ENCODE data around the gene ANG. TPM values are rescaled to one million over a fixed set of nuclear protein-coding genes. Genes with fewer than 3 reads are reported as not detected.

Gene ANG
- total RNA-seq, 1 donor from 2014 or later, result 4.0 TPM

- H3K36me3 Mint-ChIP-seq (ENCODE audit: low read depth, unreplicated experiment), result no peaks in the 10 kb centered on the region
- no peak for FAIRE-seq
Observed at GRCh38 chr14:20742132-20742531, 53.6 kb downstream of the ANG start.

GRCh38 chr14:20743556-20743955 lies 55.0 kb downstream of the ANG start:
- TF ChIP-seq CTCF (IDR thresholded peaks at IDR 0.05; ENCODE audit: insufficient read depth, low read depth, low read length) (no peak), EZH2 (IDR thresholded peaks at IDR 0.05; ENCODE audit: insufficient read depth, low read length) (no peak)
- FAIRE-seq, result no peak
- H3K4me3 Mint-ChIP-seq (ENCODE audit: unreplicated experiment), result no peak overlapping the region

More at GRCh38 chr14:20742132-20742531, 53.6 kb downstream of the ANG start:
- no peak for DNase-seq (ENCODE audit: low read depth)
- Histone ChIP-seq H3K4me3 (ENCODE audit: insufficient read depth, low read depth, low read length) (no peak overlapping the region), H3K9me3 (ENCODE audit: insufficient read depth, low read depth, low read length) (peaks cover 3% of the 10 kb centered on the region), H3K36me3 (ENCODE audit: insufficient read depth, low read length) (no peaks in the 10 kb centered on the region), H3K4me2 (ENCODE audit: low read length) (no peak overlapping the region), H3K27ac (ENCODE audit: low read depth, low read length) (no peak overlapping the region), H3K4me1 (ENCODE audit: insufficient read depth, low read length) (no peaks in the 10 kb centered on the region), H3K79me2 (ENCODE audit: insufficient read depth, low read length) (no peaks in the 10 kb centered on the region), H3K9ac (ENCODE audit: low read length) (no peak overlapping the region), H3K27me3 (ENCODE audit: insufficient read depth, low read length) (no peaks in the 10 kb centered on the region), H2AFZ (ENCODE audit: low read depth, low read length) (no peak overlapping the region), H4K20me1 (ENCODE audit: insufficient read depth, low read length) (no peaks in the 10 kb centered on the region)
- H3K27me3 Mint-ChIP-seq (ENCODE audit: low read depth, unreplicated experiment), result no peaks in the 10 kb centered on the region
- no peaks in the 10 kb centered on the region for H3K9me3 Mint-ChIP-seq (ENCODE audit: unreplicated experiment)
- H3K27ac Mint-ChIP-seq (ENCODE audit: unreplicated experiment), result no peak overlapping the region
- TF ChIP-seq EZH2 (IDR thresholded peaks at IDR 0.05; ENCODE audit: insufficient read depth, low read length) (no peak), CTCF (IDR thresholded peaks at IDR 0.05; ENCODE audit: insufficient read depth, low read depth, low read length) (no peak)
- H3K4me1 Mint-ChIP-seq (ENCODE audit: low read depth, unreplicated experiment), result peaks cover 7% of the 10 kb centered on the region
- no peak overlapping the region for H3K4me3 Mint-ChIP-seq (ENCODE audit: unreplicated experiment)

More at GRCh38 chr14:20743556-20743955, 55.0 kb downstream of the ANG start:
- H3K27me3 ChIP-seq (ENCODE audit: insufficient read depth, low read length), result no peaks in the 10 kb centered on the region
- no peaks in the 10 kb centered on the region for H4K20me1 ChIP-seq (ENCODE audit: insufficient read depth, low read length)
- H3K4me2 ChIP-seq (ENCODE audit: low read length), result no peak overlapping the region
- H3K4me3 ChIP-seq (ENCODE audit: insufficient read depth, low read depth, low read length), result no peak overlapping the region
- H3K27ac ChIP-seq (ENCODE audit: low read depth, low read length), result no peak overlapping the region
- Mint-ChIP-seq H3K9me3 (ENCODE audit: unreplicated experiment) (no peaks in the 10 kb centered on the region), H3K4me1 (ENCODE audit: low read depth, unreplicated experiment) (peaks cover 7% of the 10 kb centered on the region), H3K36me3 (ENCODE audit: low read depth, unreplicated experiment) (no peaks in the 10 kb centered on the region), H3K27ac (ENCODE audit: unreplicated experiment) (no peak overlapping the region), H3K27me3 (ENCODE audit: low read depth, unreplicated experiment) (no peaks in the 10 kb centered on the region)
- peaks cover 3% of the 10 kb centered on the region for H3K9me3 ChIP-seq (ENCODE audit: insufficient read depth, low read depth, low read length)
- DNase-seq (ENCODE audit: low read depth), result no peak
- H3K9ac ChIP-seq (ENCODE audit: low read length), result no peak overlapping the region
- no peaks in the 10 kb centered on the region for H3K79me2 ChIP-seq (ENCODE audit: insufficient read depth, low read length)
- no peaks in the 10 kb centered on the region for H3K36me3 ChIP-seq (ENCODE audit: insufficient read depth, low read length)
- no peaks in the 10 kb centered on the region for H3K4me1 ChIP-seq (ENCODE audit: insufficient read depth, low read length)
- H2AFZ ChIP-seq (ENCODE audit: low read depth, low read length), result no peak overlapping the region

Other genes with a start within 250 kb of the ANG start
- gene OSGEP, start 234.0 kb upstream of the ANG start, total RNA-seq, result 18.3 and 23.0 TPM in 2 replicates
- gene APEX1, start 233.5 kb upstream of the ANG start, total RNA-seq, result 142 and 148 TPM in 2 replicates
- gene PIP4P1, start 227.3 kb upstream of the ANG start, total RNA-seq, result 19.5 and 19.8 TPM in 2 replicates
- 45.5 and 56.8 TPM in 2 replicates for gene PNP, start 219.4 kb upstream of the ANG start, total RNA-seq
- 0.34 and 0.43 TPM in 2 replicates for gene RNASE10, start 183.2 kb upstream of the ANG start, total RNA-seq
- gene RNASE9, start 127.7 kb upstream of the ANG start, total RNA-seq, result not detected in 2 replicates
- not detected in 2 replicates for gene RNASE11, start 100.8 kb upstream of the ANG start, total RNA-seq
- not detected in 2 replicates for gene RNASE12, start 97.4 kb upstream of the ANG start, total RNA-seq
- gene OR6S1, start 47.1 kb upstream of the ANG start, total RNA-seq, result not detected in 2 replicates
- gene RNASE4, start 4.2 kb upstream of the ANG start, total RNA-seq, result 6.3 and 9.3 TPM in 2 replicates
- gene EDDM3A, start 57.1 kb downstream of the ANG start, total RNA-seq, result not detected in 2 replicates
- not detected in 2 replicates for gene EDDM3B, start 79.6 kb downstream of the ANG start, total RNA-seq
- gene RNASE6, start 92.5 kb downstream of the ANG start, total RNA-seq, result 0.29 TPM in 1 of 2 replicates, not detected in the other
- 4.7 and 5.3 TPM in 2 replicates for gene RNASE1, start 114.1 kb downstream of the ANG start, total RNA-seq
- not detected in 2 replicates for gene RNASE3, start 202.6 kb downstream of the ANG start, total RNA-seq